ENCODE results near the gene BMPR1B.
A peak's percentile ranks its signal among the peaks of the same experiment; 100 is the strongest.

The BMPR1B gene

DNA sequence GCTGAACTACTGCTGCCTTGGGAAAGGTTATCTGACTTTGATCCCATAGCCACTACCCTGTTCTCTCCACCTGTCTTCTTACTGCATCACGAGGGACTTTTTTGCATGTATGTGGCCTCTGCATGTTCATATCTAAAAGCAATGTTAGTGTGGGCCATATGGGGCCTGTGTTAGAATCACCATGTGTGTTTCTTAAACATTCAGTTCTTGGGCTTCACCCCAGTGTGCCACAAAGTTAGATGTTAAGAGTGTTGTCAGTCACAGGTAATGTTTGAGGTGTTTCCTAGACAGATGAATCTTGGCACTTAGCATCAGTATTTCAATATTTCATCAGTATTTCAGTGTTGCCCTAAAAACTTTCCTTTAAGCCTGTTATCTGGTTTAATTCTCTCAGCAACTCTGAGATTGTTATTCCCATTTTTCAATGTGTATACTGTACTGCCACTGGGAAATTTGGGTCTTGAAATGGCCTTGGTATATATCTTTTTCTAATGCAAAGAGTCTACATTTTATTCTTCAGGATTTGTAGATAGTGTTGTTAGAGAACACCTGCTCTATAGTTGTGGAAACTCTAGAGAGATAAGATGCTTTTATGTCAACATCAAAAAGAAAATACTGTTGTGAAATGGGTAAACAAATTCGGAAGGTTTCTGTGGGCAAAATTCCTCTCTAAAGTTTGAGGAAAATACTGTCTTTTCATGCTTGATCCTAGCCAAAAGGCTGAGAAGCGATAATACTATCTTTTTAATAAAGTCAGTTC lies 259.7 kb downstream of the BMPR1B start:
- H3K4me1 ChIP-seq (ENCODE audit: insufficient read depth, low read length) = peaks cover 15% of the 10 kb centered on the region
- no peaks in the 10 kb centered on the region for H3K27me3 ChIP-seq (ENCODE audit: insufficient read depth, low read length, poor library complexity)
- H4K20me1 ChIP-seq (ENCODE audit: insufficient read depth, low read length) = no peaks in the 10 kb centered on the region
- DNase-seq (no peak), ATAC-seq (ENCODE audit: insufficient read depth, low read depth) (peak; percentile 62)
- no peaks in the 10 kb centered on the region for H3K79me2 ChIP-seq (ENCODE audit: insufficient read depth, low read length)
- 0 out of 2 replicates have a peak overlapping the region, but pooled peaks have one; percentile 7 for H3K27ac ChIP-seq (ENCODE audit: low read length)
- H3K9me3 ChIP-seq (ENCODE audit: insufficient read depth, low read length, severe bottlenecking) = no peaks in the 10 kb centered on the region
- no peak overlapping the region for H3K9ac ChIP-seq (ENCODE audit: low read depth, low read length)
- TF ChIP-seq, protein P1, sequence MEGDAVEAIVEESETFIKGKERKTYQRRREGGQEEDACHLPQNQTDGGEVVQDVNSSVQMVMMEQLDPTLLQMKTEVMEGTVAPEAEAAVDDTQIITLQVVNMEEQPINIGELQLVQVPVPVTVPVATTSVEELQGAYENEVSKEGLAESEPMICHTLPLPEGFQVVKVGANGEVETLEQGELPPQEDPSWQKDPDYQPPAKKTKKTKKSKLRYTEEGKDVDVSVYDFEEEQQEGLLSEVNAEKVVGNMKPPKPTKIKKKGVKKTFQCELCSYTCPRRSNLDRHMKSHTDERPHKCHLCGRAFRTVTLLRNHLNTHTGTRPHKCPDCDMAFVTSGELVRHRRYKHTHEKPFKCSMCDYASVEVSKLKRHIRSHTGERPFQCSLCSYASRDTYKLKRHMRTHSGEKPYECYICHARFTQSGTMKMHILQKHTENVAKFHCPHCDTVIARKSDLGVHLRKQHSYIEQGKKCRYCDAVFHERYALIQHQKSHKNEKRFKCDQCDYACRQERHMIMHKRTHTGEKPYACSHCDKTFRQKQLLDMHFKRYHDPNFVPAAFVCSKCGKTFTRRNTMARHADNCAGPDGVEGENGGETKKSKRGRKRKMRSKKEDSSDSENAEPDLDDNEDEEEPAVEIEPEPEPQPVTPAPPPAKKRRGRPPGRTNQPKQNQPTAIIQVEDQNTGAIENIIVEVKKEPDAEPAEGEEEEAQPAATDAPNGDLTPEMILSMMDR (IDR thresholded peaks at IDR 0.05; ENCODE audit: borderline replicate concordance, extremely low read depth, low read length, poor library complexity, severe bottlenecking) = no peak
- no peak for TF ChIP-seq EZH2 (IDR thresholded peaks at IDR 0.05; ENCODE audit: borderline replicate concordance, low read depth, low read length, severe bottlenecking)
- no peak overlapping the region for H3K4me3 ChIP-seq (ENCODE audit: low read depth in 1 of 2, low read length in 2 of 2)
- H3K4me2 ChIP-seq (ENCODE audit: insufficient read depth, low read length) = no peak overlapping the region
- no peak overlapping the region for H2AFZ ChIP-seq (ENCODE audit: low read depth, low read length)
- no peaks in the 10 kb centered on the region for H3K36me3 ChIP-seq (ENCODE audit: insufficient read depth, low read length)

DNA sequence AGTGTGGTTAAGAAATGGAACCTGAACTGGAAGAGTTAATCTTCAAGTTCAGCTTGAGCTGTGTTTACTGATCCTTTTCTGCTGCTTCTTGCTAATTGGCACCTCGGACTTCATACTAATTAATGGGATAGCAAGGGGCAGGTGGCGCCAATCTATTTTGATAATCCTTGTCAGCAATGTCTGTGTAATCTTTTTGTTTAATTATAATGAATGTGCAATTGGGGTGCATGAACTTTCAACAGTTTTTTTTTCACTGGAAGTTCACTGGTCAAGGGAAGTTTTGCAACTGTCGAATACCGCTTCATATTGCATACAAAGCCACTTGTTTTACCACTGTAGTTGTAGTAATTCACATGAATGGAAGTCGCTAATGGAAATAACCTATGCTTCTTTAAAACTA lies 261.0 kb downstream of the BMPR1B start:
- TF ChIP-seq, protein P1 (IDR thresholded peaks at IDR 0.05; ENCODE audit: borderline replicate concordance, extremely low read depth, low read length, poor library complexity, severe bottlenecking) = no peak
- no peak for TF ChIP-seq EZH2 (IDR thresholded peaks at IDR 0.05; ENCODE audit: borderline replicate concordance, low read depth, low read length, severe bottlenecking)
- H2AFZ ChIP-seq (ENCODE audit: low read depth, low read length) = no peak overlapping the region
- no peak overlapping the region for H3K4me3 ChIP-seq (ENCODE audit: low read depth in 1 of 2, low read length in 2 of 2)
- no peaks in the 10 kb centered on the region for H3K9me3 ChIP-seq (ENCODE audit: insufficient read depth, low read length, severe bottlenecking)
- no peak overlapping the region for H3K27ac ChIP-seq (ENCODE audit: low read length)
- no peaks in the 10 kb centered on the region for H4K20me1 ChIP-seq (ENCODE audit: insufficient read depth, low read length)
- peaks cover 15% of the 10 kb centered on the region for H3K4me1 ChIP-seq (ENCODE audit: insufficient read depth, low read length)
- no peaks in the 10 kb centered on the region for H3K27me3 ChIP-seq (ENCODE audit: insufficient read depth, low read length, poor library complexity)
- ATAC-seq (ENCODE audit: insufficient read depth, low read depth) (no peak), DNase-seq (no peak)
- no peak overlapping the region for H3K9ac ChIP-seq (ENCODE audit: low read depth, low read length)
- H3K36me3 ChIP-seq (ENCODE audit: insufficient read depth, low read length) = no peaks in the 10 kb centered on the region
- H3K4me2 ChIP-seq (ENCODE audit: insufficient read depth, low read length) = no peak overlapping the region
- no peaks in the 10 kb centered on the region for H3K79me2 ChIP-seq (ENCODE audit: insufficient read depth, low read length)

DNA sequence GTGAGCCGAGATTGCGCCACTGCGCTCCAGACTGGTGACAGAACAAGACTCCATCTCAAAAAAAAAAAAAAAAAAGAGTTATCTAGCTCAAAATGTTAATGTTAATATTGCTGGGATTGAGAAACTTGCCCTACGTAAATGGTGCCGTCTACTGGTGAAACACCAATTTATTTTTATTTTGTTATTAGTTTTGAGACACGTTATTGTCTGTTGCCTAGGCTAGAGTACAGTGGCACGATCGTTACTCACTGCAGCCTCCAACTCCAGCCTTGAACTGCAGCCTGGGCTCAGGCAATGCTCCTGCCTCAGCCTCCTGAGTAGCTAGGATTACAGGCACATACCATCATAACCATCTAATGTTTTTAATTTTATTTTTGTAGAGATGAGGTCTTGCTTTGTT lies 262.8 kb downstream of the BMPR1B start:
- H3K79me2 ChIP-seq (ENCODE audit: insufficient read depth, low read length) = no peaks in the 10 kb centered on the region
- ATAC-seq (ENCODE audit: insufficient read depth, low read depth) (no peak), DNase-seq (no peak)
- no peak overlapping the region for H2AFZ ChIP-seq (ENCODE audit: low read depth, low read length)
- H3K4me3 ChIP-seq (ENCODE audit: low read depth in 1 of 2, low read length in 2 of 2) = no peak overlapping the region
- H3K4me1 ChIP-seq (ENCODE audit: insufficient read depth, low read length) = peaks cover 15% of the 10 kb centered on the region
- H3K27me3 ChIP-seq (ENCODE audit: insufficient read depth, low read length, poor library complexity) = no peaks in the 10 kb centered on the region
- H3K4me2 ChIP-seq (ENCODE audit: insufficient read depth, low read length) = no peak overlapping the region
- no peak overlapping the region for H3K27ac ChIP-seq (ENCODE audit: low read length)
- no peak overlapping the region for H3K9ac ChIP-seq (ENCODE audit: low read depth, low read length)
- no peaks in the 10 kb centered on the region for H3K36me3 ChIP-seq (ENCODE audit: insufficient read depth, low read length)
- no peaks in the 10 kb centered on the region for H4K20me1 ChIP-seq (ENCODE audit: insufficient read depth, low read length)
- no peak for TF ChIP-seq EZH2 (IDR thresholded peaks at IDR 0.05; ENCODE audit: borderline replicate concordance, low read depth, low read length, severe bottlenecking)
- TF ChIP-seq, protein P1 (IDR thresholded peaks at IDR 0.05; ENCODE audit: borderline replicate concordance, extremely low read depth, low read length, poor library complexity, severe bottlenecking) = no peak
- H3K9me3 ChIP-seq (ENCODE audit: insufficient read depth, low read length, severe bottlenecking) = no peaks in the 10 kb centered on the region

Data from DND-41 (cell line).